Measurements from ENCODE around the gene TXNDC16. TPM values are rescaled to one million over a fixed set of nuclear protein-coding genes. Genes with fewer than 3 reads are reported as not detected.

TXNDC16 gene
- total and polyA plus RNA-seq, 2 donors from 2014 or later = 2.6 to 7.3 TPM

- DNase-seq = no peak
- FAIRE-seq = no peak
Observed at GRCh38 chr14:52457411-52457810, 94.9 kb downstream of the TXNDC16 start.

GRCh38 chr14:52455291-52456088 lies 96.8 kb downstream of the TXNDC16 start:
- FAIRE-seq (no peak), DNase-seq (no peak)
- Histone ChIP-seq H3K27me3 (ENCODE audit: control insufficient read depth, insufficient read depth, low read length) (no peaks in the 10 kb centered on the region), H3K4me1 (ENCODE audit: control insufficient read depth in 2 of 3, insufficient read depth in 2 of 3, low read depth in 1 of 3, low read length in 3 of 3) (no peaks in the 10 kb centered on the region), H3K9ac (ENCODE audit: low read length in 3 of 3) (no peak overlapping the region), H3K36me3 (ENCODE audit: control insufficient read depth in 2 of 3, insufficient read depth in 3 of 3, low read length in 3 of 3) (no peaks in the 10 kb centered on the region), H3K4me3 (ENCODE audit: low read length in 3 of 3) (no peak overlapping the region), H3K9me3 (ENCODE audit: control insufficient read depth in 2 of 3, insufficient read depth in 1 of 3, low read length in 3 of 3) (no peaks in the 10 kb centered on the region), H3K27ac (ENCODE audit: low read depth in 2 of 2, low read length in 2 of 2) (no peak overlapping the region)
- intact Hi-C loops (cut with DNase I) = no loop called here
- TF ChIP-seq, protein P1, sequence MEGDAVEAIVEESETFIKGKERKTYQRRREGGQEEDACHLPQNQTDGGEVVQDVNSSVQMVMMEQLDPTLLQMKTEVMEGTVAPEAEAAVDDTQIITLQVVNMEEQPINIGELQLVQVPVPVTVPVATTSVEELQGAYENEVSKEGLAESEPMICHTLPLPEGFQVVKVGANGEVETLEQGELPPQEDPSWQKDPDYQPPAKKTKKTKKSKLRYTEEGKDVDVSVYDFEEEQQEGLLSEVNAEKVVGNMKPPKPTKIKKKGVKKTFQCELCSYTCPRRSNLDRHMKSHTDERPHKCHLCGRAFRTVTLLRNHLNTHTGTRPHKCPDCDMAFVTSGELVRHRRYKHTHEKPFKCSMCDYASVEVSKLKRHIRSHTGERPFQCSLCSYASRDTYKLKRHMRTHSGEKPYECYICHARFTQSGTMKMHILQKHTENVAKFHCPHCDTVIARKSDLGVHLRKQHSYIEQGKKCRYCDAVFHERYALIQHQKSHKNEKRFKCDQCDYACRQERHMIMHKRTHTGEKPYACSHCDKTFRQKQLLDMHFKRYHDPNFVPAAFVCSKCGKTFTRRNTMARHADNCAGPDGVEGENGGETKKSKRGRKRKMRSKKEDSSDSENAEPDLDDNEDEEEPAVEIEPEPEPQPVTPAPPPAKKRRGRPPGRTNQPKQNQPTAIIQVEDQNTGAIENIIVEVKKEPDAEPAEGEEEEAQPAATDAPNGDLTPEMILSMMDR (IDR thresholded peaks at IDR 0.05; ENCODE audit: borderline replicate concordance, extremely low read depth, insufficient read depth) = no peak

More at GRCh38 chr14:52457411-52457810, 94.9 kb downstream of the TXNDC16 start:
- Histone ChIP-seq H3K27me3 (ENCODE audit: control insufficient read depth, insufficient read depth, low read length) (no peaks in the 10 kb centered on the region), H3K9ac (ENCODE audit: low read length in 3 of 3) (no peak overlapping the region), H3K4me1 (ENCODE audit: control insufficient read depth in 2 of 3, insufficient read depth in 2 of 3, low read depth in 1 of 3, low read length in 3 of 3) (no peaks in the 10 kb centered on the region), H3K9me3 (ENCODE audit: control insufficient read depth in 2 of 3, insufficient read depth in 1 of 3, low read length in 3 of 3) (no peaks in the 10 kb centered on the region), H3K4me3 (ENCODE audit: low read length in 3 of 3) (no peak overlapping the region), H3K36me3 (ENCODE audit: control insufficient read depth in 2 of 3, insufficient read depth in 3 of 3, low read length in 3 of 3) (no peaks in the 10 kb centered on the region), H3K27ac (ENCODE audit: low read depth in 2 of 2, low read length in 2 of 2) (no peak overlapping the region)
- intact Hi-C loops (cut with DNase I) = no loop called here
- TF ChIP-seq, protein P1 (IDR thresholded peaks at IDR 0.05; ENCODE audit: borderline replicate concordance, extremely low read depth, insufficient read depth) = no peak

DNA sequence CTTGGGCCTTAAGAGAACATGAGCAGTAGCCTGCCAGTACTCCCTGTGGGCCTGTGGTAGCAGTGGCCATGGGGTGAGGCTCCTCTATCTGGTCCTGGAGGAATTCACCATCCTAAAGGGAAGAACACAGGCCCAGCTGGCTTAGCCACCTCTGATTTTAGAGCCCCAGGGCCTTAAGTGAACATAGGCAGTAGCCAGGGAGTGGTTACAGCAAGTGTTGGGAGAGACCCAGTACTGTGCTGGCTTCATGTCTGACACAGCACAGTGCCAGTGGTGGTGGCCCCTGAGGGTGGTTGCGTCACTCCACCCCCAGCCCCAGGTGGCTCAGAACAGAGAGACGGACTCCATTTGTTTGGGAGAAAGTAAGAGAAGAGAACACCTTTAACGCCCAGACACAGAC lies 105.1 kb downstream of the TXNDC16 start:
- Histone ChIP-seq H3K9me3 (ENCODE audit: control insufficient read depth in 2 of 3, insufficient read depth in 1 of 3, low read length in 3 of 3) (no peaks in the 10 kb centered on the region), H3K9ac (ENCODE audit: low read length in 3 of 3) (no peak overlapping the region), H3K4me1 (ENCODE audit: control insufficient read depth in 2 of 3, insufficient read depth in 2 of 3, low read depth in 1 of 3, low read length in 3 of 3) (no peaks in the 10 kb centered on the region), H3K4me3 (ENCODE audit: low read length in 3 of 3) (no peak overlapping the region), H3K36me3 (ENCODE audit: control insufficient read depth in 2 of 3, insufficient read depth in 3 of 3, low read length in 3 of 3) (no peaks in the 10 kb centered on the region), H3K27ac (ENCODE audit: low read depth in 2 of 2, low read length in 2 of 2) (no peak overlapping the region), H3K27me3 (ENCODE audit: control insufficient read depth, insufficient read depth, low read length) (no peaks in the 10 kb centered on the region)
- intact Hi-C loops (cut with DNase I) = no loop called here
- FAIRE-seq (no peak), DNase-seq (no peak)
- TF ChIP-seq, protein P1 (IDR thresholded peaks at IDR 0.05; ENCODE audit: borderline replicate concordance, extremely low read depth, insufficient read depth) = no peak
